A673 (cell line): ENCODE results near the gene RNF183. TPM values are rescaled to one million over a fixed set of nuclear protein-coding genes. Genes with fewer than 3 reads are reported as not detected.

Experiments
- BruUV-seq: library from RNA; stranded (reverse); fragments of 400-500 nt; replicated peaks from 2 replicates; lab custom pipeline; 2021; lab: Mats Ljungman, UMichigan
- CTCF ChIA-PET: fragments of 300-600 bp; sonication (Branson Sonifier 250); formaldehyde crosslinking; loops from one replicate; lab custom pipeline; 2022; ENCODE audit warnings: antibody characterized with exemption; lab: Charles Lee
- POLR2A ChIA-PET: fragments of 300-600 bp; sonication (Branson Sonifier 250); formaldehyde crosslinking; loops from one replicate; lab custom pipeline; 2022; ENCODE audit warnings: antibody characterized with exemption; ENCODE audit not compliant: low non-redundant PET; lab: Charles Lee
- DNase-seq: peaks from one replicate; pipeline ENCODE4 v3.0.0-alpha.2; 2015; ENCODE audit warnings: low spot score
- H3K27ac ChIP-seq: fragments of 200-600 bp; sonication (generic); 2 replicates; pipeline ENCODE4 v1.5.1; 2016; ENCODE audit warnings: mixed run types, low read depth, mild to moderate bottlenecking, mixed read lengths, antibody characterized with exemption, low read length; ENCODE audit not compliant: poor library complexity, severe bottlenecking
- H3K27me3 ChIP-seq: fragments of 200-600 bp; sonication (generic); replicated peaks from 2 replicates; pipeline ENCODE4 v1.6.1; 2017; ENCODE audit warnings: mixed run types, low read depth, mild to moderate bottlenecking, mixed read lengths, antibody characterized with exemption, low read length; ENCODE audit not compliant: insufficient read depth, poor library complexity
- H3K36me3 ChIP-seq: fragments of 200-600 bp; sonication (generic); 2 replicates; pipeline ENCODE4 v1.6.1; 2016; ENCODE audit warnings: mixed run types, mild to moderate bottlenecking, mixed read lengths, antibody characterized with exemption, low read length; ENCODE audit not compliant: insufficient read depth, poor library complexity, severe bottlenecking
- H3K4me1 ChIP-seq: fragments of 200-600 bp; sonication (generic); 2 replicates; pipeline ENCODE4 v1.6.1; 2017; ENCODE audit warnings: mixed run types, mild to moderate bottlenecking, mixed read lengths, antibody characterized with exemption, low read length; ENCODE audit not compliant: insufficient read depth, poor library complexity, severe bottlenecking
- H3K4me3 ChIP-seq: fragments of 200-600 bp; sonication (generic); 2 replicates; pipeline ENCODE4 v1.5.1; 2016; ENCODE audit warnings: low read depth, mixed run types, mild to moderate bottlenecking, mixed read lengths, low read length; ENCODE audit not compliant: poor library complexity, severe bottlenecking
- H3K9me3 ChIP-seq: fragments of 200-600 bp; sonication (generic); 2 replicates; pipeline ENCODE4 v1.6.1; 2016; ENCODE audit warnings: mixed run types, low read depth, mild to moderate bottlenecking, mixed read lengths, antibody characterized with exemption, low read length; ENCODE audit not compliant: poor library complexity, severe bottlenecking
- EZH2 ChIP-seq: fragments of 200-600 bp; sonication (generic); IDR thresholded peaks from 2 replicates; pipeline ENCODE4 v1.6.1; 2017; ENCODE audit warnings: borderline replicate concordance, low read depth, mild to moderate bottlenecking, mixed read lengths, antibody characterized with exemption, low read length; ENCODE audit not compliant: poor library complexity, severe bottlenecking
- intact Hi-C: fragments of 100-400 bp; cut with micrococcal nuclease; formaldehyde crosslinking; loops from one replicate; pipeline ENCODE4 v1.10.0; 2022; ENCODE audit not compliant: unreplicated experiment
- total RNA-seq: library from RNA; stranded (reverse); gene quantifications from 2 replicates; pipeline ENCODE4 v1.2.3, GENCODE V29; 2021
- TF ChIP-seq, protein P1 (sequence below): fragments of 300-800, 200-600 bp; sonication (generic); conservative IDR thresholded peaks from 2 replicates; pipeline ENCODE4 v1.5.1; 2017; ENCODE audit warnings: low read depth, mild to moderate bottlenecking, antibody characterized with exemption, low read length, moderate library complexity, mixed read lengths

The RNF183 gene
- total RNA-seq, 1 experiment from 2014 or later, result not detected

DNA sequence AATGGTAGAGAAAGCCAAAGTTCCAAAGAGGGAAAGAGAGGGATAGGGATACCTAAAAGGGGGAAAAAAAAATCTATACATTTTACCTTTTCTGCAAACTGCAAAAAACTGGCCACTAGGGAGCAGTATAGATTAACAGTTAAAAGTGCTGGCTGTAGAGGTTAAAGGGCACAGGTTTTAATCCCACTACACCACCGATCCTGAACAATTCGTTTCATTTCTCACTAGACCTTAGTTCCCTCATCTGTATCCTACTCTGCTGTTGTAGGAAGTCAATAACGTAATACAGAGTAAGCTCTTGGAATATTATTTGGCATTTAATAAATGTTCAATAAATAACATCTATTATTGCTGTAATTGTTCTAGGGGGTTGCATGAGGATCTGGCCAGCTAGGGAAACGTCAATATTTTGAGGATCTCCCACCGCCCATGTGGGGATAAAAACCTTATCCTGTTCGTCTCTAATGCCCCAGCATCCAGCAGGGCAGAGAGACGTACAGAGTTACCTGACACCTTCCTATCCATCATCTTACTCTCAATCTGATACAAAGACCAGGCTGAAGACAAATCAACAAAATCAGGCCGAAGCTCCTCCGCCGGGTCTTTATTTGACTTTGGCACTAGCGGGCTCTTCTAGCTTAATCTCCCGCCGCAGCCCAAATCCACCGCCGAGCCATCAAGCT is 28.6 kb downstream of the RNF183 start:
- BruUV-seq, result TSS peak; percentile 51
- intact Hi-C loops, result loop anchor here (10.0 kb wide), 3 partner anchors 130 to 380 kb away; partner anchors contain the start of gene ALAD
- DNase-seq, result peak; percentile 72
- CTCF ChIA-PET, result interaction anchor here (0.7 to 1.7 kb wide), 4 partner anchors 53 to 383 kb away, joined by 3 to 8 read pairs (median 4); partner anchors contain the start of genes ALAD and SLC31A1
- no peaks in the 10 kb centered on the region for H3K27me3 ChIP-seq
- peak overlapping the region; percentile 75 for H3K4me3 ChIP-seq
- H3K4me1 ChIP-seq, result peaks cover 16% of the 10 kb centered on the region
- POLR2A ChIA-PET, result interaction anchor here (0.7 to 1.0 kb wide), 2 partner anchors 65 to 83 kb away, joined by 3 read pairs; no protein-coding TSS in a partner anchor
- peak overlapping the region; percentile 95 for H3K27ac ChIP-seq
- TF ChIP-seq, protein P1, sequence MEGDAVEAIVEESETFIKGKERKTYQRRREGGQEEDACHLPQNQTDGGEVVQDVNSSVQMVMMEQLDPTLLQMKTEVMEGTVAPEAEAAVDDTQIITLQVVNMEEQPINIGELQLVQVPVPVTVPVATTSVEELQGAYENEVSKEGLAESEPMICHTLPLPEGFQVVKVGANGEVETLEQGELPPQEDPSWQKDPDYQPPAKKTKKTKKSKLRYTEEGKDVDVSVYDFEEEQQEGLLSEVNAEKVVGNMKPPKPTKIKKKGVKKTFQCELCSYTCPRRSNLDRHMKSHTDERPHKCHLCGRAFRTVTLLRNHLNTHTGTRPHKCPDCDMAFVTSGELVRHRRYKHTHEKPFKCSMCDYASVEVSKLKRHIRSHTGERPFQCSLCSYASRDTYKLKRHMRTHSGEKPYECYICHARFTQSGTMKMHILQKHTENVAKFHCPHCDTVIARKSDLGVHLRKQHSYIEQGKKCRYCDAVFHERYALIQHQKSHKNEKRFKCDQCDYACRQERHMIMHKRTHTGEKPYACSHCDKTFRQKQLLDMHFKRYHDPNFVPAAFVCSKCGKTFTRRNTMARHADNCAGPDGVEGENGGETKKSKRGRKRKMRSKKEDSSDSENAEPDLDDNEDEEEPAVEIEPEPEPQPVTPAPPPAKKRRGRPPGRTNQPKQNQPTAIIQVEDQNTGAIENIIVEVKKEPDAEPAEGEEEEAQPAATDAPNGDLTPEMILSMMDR, result peak; percentile 77
- no peak for TF ChIP-seq EZH2
- H3K36me3 ChIP-seq, result peaks cover 60% of the 10 kb centered on the region
- no peaks in the 10 kb centered on the region for H3K9me3 ChIP-seq

DNA sequence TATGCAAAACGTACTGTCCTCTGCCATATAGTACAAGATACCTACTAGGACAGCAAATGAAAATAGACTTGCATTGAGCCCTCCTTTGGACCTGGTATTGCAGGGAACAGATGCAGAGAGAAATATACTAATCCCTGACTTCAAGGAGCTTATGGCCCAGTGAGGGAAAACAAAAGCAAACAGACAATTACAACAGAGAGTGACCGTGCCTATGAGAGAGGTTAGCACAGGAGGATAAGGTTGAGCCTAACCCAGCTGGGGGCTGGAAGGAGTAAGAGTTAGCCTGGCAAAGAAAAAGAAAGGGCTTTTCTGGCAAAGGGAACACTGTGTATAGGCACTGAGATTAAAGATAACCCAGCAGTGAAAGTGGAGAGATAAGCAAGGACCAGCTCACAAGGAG is 33.3 kb downstream of the RNF183 start:
- intact Hi-C loops, result loop anchor here (10.0 kb wide), 3 partner anchors 135 to 385 kb away; partner anchors contain the start of gene ALAD
- BruUV-seq, result no TSS peak
- Histone ChIP-seq H3K4me1 (peaks cover 6% of the 10 kb centered on the region), H3K27ac (no peak overlapping the region), H3K36me3 (peaks cover 46% of the 10 kb centered on the region), H3K4me3 (no peak overlapping the region), H3K27me3 (no peaks in the 10 kb centered on the region), H3K9me3 (no peaks in the 10 kb centered on the region)
- no peak for DNase-seq
- ChIA-PET POLR2A (interaction anchor here (0.6 kb wide), 1 partner anchor 688 kb away, joined by 12 read pairs; no protein-coding TSS in a partner anchor), CTCF (no interaction called here)
- TF ChIP-seq EZH2, result no peak
- TF ChIP-seq, protein P1, result no peak

DNA sequence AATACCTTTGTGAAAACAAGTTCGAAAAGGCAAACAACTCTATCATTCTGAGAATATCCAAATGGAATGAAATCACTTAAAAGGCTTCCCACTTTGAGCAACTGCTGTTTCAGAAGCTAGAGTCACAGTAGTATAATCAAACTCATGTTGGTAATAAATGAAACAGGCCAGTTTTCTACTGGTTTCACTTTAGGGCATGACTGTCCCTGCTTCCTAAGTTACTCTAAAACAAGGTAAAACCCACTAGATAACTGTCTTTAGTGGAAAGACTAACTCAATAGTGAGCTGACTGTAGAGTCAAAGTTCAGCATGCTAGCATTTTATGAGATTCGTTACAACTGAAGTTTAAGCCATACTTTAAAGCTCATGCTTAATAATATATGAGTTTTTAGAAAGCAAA is 33.8 kb downstream of the RNF183 start:
- Histone ChIP-seq H3K27me3 (no peaks in the 10 kb centered on the region), H3K4me1 (peaks cover 5% of the 10 kb centered on the region), H3K9me3 (no peaks in the 10 kb centered on the region), H3K36me3 (peaks cover 46% of the 10 kb centered on the region), H3K27ac (no peak overlapping the region), H3K4me3 (no peak overlapping the region)
- POLR2A ChIA-PET, result interaction anchor here (0.6 kb wide), 1 partner anchor 687 kb away, joined by 12 read pairs; no protein-coding TSS in a partner anchor
- BruUV-seq, result no TSS peak
- intact Hi-C loops, result no loop called here
- CTCF ChIA-PET, result no interaction called here
- TF ChIP-seq EZH2, result no peak
- TF ChIP-seq, protein P1, result no peak
- no peak for DNase-seq
